Activated CD4-positive, CD25-positive, alpha-beta regulatory T cell treated with anti-CD3 and anti-CD28 coated beads, Interleukin-2, amount 50 U/mL, for 24 hours (primary cell): ENCODE measurements around the gene ETHE1.

Experiments used
- ATAC-seq, 2 donors: fragments of 150-1000 bp; cut with Tn5 transposase; one replicate each; pipeline ENCODE4 v1.10.0; 2021; ENCODE audit warnings: mild to moderate bottlenecking in 1 of 2, moderate library complexity in 1 of 2

The ETHE1 gene

DNA sequence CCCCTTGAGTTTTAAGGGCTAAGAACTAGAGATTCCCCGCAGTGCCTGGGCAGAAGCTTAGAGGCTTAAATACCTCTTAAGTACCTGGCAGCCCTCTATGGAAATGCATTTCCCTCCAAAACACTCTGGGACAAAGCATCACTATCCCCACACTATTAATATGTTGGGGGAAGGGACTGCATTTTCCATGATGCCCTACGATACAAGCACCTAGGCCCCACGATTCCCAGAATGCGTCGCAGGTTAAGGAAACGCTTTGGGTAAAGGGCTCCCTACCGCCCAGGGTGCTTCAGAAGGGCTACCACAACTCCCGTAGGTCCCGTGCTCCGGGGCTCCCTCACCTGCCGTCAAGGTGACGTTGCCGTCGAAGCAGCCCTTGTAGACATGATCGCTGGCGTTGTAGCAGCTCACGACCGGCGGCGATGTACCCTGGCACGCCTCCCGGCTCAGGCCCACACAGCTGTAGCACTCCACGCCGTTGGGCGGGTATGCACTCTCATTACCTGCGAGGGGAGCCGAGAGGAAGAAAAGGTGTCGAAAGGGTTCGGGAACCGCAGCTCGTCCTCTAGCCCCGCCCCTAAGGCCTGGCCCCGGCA lies 64.1 kb downstream of the ETHE1 start:
- ATAC-seq, result no peak

DNA sequence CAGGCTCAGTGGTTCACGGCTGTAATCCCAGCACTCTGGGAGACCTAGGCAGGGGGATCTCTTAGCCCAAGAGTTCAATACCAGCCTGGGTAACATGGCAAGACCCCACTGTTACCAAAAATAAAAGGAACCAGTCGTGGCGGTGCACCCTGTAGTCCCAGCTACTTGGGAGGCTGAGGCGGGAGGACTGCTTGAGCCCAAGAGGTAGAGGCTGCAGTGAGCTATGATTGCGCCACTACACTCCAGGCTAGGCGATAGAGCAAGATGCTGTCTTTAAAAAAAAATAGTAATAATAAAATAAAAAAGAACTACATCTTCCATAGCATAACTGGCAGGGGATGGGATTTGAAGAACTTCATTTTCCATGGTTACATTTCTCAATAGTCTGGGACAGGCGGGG lies 64.6 kb downstream of the ETHE1 start:
- no peak for ATAC-seq

DNA sequence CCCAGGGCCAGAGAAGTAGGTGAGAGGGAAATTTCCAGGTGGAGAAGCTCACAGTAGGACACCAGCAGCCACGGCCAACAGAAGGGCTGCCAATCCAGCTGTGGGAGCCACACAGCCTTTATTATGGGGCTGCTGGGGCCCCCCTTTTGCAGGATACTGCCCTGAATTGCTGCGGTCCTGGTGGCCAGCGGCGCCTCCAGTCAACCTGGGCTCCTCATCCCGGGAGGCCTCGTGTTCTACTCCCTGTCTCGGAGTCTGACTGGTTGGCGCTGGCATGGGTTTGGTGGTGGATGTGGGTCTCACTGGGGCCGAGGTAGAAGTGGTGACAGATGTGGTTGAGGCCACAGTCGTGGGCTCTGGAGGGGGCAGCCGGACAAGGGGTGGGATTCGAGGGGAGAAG lies 65.7 kb downstream of the ETHE1 start:
- ATAC-seq, result no peak

DNA sequence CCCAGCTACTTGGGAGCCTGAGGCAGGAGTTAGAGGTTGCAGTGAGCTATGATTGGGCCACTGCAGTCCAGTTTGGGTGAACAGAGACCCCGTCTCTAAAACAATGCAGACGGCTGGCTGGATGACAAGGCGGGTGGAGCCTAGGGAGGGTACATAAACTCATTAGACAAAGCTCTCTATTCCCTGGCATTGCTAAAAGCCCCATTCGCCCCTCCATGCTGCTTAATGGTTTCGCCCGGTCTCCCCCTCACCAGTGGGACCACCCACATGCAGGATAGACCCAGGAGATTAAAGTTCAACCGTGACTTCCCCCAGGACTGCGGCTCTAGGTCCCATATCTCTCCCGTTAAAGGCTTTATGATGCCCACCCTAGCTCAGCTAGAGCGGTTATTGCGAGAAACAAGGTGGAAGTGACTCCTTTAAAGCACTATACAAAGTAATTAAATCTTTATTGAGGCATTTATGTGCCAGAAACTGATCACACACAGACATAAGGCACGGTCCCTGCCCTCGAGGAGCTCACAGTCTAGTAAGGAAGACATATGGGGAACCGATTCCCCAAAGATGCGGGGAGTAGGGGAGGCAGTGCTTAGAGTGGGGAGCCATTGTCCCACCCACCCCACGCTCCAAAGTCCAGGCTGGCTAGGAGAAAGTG lies 66.5 kb downstream of the ETHE1 start:
- no peak for ATAC-seq

DNA sequence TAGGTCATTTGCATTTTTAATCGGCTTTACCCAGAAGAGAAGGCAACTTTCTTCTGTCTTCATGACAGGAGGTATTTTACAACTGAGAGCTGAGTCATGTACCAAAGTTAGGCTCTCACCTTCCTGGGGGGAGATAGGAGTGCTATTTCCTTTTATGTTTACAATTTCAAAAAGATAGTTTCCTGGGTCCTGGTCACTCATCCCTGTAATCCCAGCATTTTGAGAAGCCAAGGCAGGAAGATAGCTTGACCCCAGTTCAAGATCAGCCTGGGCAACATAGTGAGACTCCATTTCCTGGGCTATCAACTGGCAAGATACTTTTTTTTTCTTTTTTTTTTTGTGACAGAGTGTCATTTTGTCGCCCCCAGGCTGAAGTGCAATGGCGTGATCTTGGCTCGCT lies 69.2 kb downstream of the ETHE1 start:
- no peak for ATAC-seq
